GM18517 (cell line): ENCODE measurements around the gene SLC12A8.

ENCODE experiments used
- ATAC-seq: cut with Tn5 transposase; IDR thresholded peaks from one replicate; pipeline ENCODE4 v1.9.1; 2021; ENCODE audit warnings: mild to moderate bottlenecking, moderate library complexity; ENCODE audit not compliant: unreplicated experiment

Gene SLC12A8

GRCh38 chr3:125033616-125034015, 178.9 kb downstream of the SLC12A8 start:
- no peak for ATAC-seq

- no peak for ATAC-seq
Measured at GRCh38 chr3:125033135-125033534, 179.4 kb downstream of the SLC12A8 start.

GRCh38 chr3:125032683-125033082, 179.9 kb downstream of the SLC12A8 start:
- no peak for ATAC-seq
